HG03103 (cell line): ENCODE measurements around the gene DSC3.
"Not testable (repeated sequence)": the region's sequence is repeated elsewhere in the genome, so short reads cannot be mapped to it uniquely, and the experiment has no call there.

Source experiments
- ATAC-seq: cut with Tn5 transposase; IDR thresholded peaks from one replicate; pipeline ENCODE4 v1.9.1; 2021; ENCODE audit warnings: low read depth; ENCODE audit not compliant: unreplicated experiment

Gene DSC3

DNA sequence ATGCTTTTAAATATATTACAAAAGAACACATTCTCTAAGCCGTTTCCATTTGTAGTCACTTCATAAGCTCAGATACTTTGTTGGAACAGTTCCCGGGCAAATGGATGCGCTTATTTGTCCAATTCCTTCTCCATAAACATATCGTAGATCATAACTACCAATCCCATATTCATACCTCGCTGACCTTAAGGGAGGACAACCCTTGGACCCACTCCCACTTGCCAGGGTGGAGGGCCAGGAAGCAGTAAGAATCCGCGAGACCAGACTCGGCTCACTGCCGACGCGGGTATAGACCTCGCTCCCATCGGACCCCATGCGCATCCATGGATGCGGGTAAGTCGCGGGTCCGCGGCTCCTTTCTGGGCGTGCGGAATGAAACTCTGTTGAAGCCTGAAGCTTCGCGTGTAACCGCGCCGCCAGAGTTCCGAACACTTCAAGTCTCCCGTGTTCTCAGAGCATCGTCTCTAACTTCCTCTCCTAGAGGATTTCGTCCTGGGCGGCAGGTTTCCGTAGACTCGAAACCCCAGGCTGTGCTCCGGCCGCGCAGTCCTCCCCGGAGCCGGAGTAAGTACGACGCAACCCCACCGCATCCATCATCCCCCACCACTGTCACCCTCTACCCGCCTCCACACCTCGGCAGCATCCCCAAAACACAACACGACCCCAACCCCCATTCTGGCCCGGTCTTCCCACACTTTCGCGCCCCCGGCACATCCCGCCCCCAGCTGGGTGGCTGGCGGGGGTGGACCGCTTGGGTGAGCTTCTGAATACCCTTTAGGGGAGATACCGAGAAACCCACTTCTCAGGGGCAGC is 1.1 kb downstream of the DSC3 start:
- no peak for ATAC-seq

DNA sequence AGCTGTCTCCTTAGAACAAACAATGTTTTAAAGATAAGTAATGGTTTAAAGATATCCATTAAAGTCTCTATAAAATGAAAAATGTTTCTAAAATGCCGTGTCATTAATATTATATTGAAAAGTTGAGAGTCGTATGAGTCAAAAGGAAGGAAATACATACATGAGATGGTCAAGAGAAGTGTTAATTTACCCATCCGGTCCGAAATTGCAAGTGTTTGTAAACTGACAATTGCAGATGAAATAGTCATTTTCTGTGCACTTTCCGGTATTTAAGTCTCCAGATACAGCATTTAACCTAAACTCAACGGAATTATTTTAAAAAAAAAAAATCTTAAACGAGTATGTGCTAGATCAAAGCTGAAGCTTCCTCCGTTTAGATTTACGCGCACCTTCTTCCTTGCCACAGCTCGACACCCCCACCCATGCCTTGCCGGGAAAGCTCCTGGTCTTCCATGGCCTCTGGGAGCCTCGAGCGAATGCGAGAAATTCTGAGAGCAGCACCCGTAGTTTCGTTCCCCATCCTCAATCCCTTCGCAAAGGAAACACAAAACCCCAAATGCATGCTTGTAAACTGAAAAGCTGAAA is 1.8 kb downstream of the DSC3 start:
- no peak for ATAC-seq

- ATAC-seq = no peak
Measured at GRCh38 chr18:31039426-31039825, 3.1 kb downstream of the DSC3 start.

GRCh38 chr18:31037686-31038085 is 4.9 kb downstream of the DSC3 start:
- not testable (repeated sequence) for ATAC-seq

DNA sequence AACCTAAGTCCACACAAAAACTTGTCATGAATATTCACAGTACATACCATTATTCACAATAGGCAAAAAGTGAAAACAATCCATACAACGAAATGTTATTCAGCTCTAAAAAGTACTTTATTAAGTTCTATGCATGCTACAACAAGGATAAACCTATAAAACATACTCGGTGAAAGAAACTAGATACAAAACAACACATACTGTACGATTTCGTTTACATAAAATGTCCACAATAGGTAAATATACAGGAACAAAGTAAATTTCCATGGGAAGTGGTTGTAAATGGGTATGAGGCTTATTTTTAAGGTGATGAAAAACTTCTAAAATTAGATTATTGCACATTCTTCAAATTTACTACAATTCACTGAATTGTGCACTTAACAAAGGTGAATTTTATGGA is 8.0 kb downstream of the DSC3 start:
- no peak for ATAC-seq

DNA sequence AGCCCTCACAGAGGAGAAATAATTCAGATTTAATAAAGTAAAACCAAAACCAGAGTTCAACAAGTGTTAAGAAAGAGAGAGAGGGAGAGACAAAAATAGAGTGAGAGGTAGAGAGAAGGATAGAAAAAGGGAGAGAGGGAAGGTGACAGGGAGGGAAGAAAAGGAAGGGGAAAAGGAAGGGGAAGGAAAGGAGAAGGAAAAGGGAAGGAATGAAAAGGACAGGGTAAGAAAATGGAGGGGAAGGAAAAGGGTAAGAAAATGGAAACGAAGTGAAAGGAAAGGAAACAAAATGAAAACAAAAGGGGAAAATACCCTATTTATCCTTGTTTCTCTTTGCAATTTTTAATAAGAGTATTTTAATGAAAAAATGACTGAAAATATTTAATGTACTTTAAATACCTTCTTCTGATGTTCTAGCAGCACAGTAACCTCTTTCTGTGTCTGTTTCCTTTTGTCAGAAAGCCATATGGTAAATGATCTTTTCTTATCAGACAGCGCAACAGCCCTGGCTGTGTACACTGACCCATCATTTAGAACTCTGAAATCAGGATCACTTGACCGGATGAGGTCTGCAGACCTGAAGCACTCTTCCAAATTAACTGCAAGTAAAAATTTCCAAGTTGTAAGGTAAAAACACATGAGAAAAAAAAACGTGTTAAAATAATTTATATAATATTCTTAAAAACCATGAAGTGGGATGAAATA is 11.8 kb downstream of the DSC3 start:
- no peak for ATAC-seq

- ATAC-seq = no peak
Measured at GRCh38 chr18:31015715-31016434, 26.7 kb downstream of the DSC3 start.

DNA sequence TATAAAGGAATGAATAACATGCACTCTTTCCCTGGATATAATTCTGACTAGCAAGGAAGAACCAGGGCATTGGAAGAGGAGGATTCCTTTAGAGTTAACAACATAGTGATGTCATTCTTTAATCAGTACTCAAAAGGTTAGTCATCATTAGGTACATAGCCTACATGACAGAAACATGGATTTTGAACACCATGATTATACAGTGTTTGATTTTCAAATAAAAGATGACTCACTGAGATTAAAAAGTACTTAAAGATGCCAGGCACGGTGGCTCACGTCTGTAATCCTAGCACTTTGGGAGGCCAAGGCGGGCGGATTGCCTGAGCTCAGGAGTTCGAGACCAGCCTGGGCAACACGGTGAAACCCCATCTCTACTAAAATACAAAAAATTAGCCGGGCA is 31.1 kb downstream of the DSC3 start:
- not testable (repeated sequence) for ATAC-seq

DNA sequence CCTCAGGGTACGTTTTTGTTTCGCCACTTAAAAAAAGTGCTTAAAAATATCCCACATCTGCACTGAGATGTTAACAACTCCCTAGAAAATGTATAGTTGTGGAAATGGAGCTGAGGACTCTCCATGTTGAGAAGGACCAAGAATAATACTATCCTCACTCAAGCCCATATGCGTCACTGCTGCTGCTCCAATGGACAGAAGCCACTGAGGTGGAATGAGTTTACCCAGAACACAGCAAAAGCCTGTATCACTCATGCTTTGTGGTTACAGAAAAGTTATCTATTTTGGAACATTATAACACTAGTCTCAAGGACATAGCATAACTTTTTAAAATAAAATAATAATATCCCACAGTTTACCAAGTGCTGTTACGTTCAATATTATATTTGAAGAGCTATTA is 31.9 kb downstream of the DSC3 start:
- no peak for ATAC-seq

GRCh38 chr18:30999887-31000628 is 42.5 kb downstream of the DSC3 start:
- ATAC-seq = no peak

GRCh38 chr18:30999186-30999585 is 43.4 kb downstream of the DSC3 start:
- ATAC-seq = no peak

DNA sequence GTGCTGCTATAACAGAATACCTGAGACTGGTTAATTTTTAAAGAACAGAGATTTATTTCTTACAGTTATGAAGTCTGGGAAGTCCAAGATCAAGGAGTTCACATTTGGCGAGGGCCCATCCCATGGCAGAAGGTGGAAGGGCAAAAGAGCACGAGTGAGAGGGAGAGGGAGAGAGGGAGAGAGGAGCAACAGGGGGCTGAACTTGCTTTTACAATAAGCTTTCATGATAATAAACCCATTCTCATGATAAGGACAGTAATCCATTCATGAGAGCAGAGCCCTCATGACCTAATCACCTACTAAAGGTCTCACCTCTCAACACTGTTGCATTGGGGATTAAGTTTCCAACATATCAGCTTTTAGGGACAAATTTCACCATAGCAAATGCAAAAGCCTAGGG is 45.3 kb downstream of the DSC3 start:
- no peak for ATAC-seq

- no peak for ATAC-seq
Measured at GRCh38 chr18:30992231-30992630, 50.3 kb downstream of the DSC3 start.

DNA sequence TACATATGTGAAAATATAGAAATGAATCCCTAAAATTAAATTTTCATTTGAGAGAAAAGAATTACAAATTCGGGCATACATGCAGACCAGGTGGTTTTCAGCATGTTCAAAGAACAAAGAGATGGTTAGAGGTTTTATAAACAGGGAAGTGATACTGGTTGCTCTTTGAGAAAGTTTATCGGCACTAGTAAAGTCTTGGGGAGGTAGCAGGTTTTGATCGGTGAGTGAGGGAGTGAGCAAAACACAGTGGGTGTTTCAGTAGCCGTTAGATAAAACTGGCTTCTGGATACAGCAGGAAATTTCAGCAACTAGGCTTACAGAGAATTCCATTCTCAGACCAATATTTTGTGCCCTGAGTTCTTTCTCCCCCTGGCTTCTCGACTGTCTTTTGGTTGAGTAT is 51.1 kb downstream of the DSC3 start:
- ATAC-seq = no peak

DNA sequence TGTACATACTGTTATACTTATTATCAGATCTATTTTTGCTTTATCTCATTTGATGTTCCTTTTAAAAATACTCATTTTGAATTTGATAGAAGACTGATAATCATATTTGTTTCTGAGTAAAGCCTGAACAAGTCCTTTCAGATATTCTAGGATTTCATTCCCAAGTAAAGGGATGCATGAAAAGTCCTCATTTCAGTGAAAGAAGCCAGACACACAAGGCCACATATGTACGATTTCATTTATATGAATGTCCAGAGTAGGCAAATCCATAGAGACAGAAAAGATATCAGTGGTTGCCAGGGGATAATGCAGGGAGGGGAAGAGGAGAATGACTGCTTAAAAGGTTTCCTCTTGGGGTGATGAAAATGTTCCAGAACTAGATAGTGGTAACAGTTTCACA is 53.4 kb downstream of the DSC3 start:
- no peak for ATAC-seq

DNA sequence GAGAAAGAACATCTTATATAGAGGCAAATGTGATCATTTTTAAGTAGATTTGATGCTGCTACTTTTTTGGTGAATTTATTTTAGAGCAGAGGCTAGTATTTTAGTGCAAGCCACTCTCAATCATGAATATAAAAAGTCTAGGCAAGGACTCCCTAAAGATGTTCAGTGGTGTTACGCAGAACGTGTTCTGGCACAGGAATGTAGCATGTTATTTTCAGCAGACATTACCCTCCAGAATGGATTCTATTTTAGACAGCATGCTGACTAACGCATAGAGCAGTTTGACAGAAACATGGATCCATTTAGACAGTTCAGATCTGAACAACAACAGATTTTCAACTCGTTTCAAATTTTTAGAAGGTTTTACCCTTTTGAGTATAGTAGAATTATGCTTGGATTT is 54.1 kb downstream of the DSC3 start:
- no peak for ATAC-seq

- ATAC-seq = no peak
Measured at GRCh38 chr18:30987467-30988241, 54.9 kb downstream of the DSC3 start.

- no peak for ATAC-seq
Measured at GRCh38 chr18:30985753-30986152, 56.8 kb downstream of the DSC3 start.

DNA sequence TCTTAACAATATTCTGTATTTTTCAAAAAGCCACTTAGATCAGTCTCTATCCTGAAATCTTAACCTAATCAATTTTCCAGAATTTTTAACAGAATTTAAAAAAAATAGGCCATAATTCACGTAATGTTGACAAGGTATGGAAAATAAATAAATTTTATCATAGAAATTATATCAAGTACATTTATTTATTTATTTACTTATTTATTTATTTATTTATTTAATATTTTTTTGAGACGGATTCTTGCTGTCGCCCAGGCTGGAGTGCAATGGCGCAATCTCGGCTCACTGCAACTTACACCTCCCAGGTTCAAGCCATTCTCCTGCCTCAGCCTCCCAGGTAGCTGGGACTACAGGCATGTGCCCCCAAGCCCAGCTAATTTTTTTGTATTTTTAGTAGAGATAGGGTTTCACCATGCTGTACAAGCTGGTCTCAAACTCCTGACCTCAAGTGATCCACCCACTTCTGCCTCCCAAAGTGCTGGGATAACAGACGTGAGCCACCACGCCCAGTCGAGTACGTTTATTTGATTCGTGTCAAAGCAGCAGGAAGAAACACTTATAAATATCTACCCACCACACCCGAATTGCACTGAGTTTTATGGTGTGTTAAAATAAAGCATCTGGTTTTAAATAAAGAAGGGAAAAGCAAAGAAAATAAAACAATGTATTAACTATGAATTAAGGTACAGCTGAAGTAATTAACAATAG is 60.1 kb downstream of the DSC3 start:
- ATAC-seq = no peak
